H1 (cell line): ENCODE measurements around the gene SLC13A3. TPM values are rescaled to one million over a fixed set of nuclear protein-coding genes. Genes with fewer than 3 reads are reported as not detected.

Experiments
- CTCF ChIA-PET: fragments of 300-600 bp; sonication (Branson Sonifier 250); formaldehyde crosslinking; loops from one replicate; lab custom pipeline; 2021; ENCODE audit not compliant: partially characterized antibody; lab: Charles Lee
- POLR2A ChIA-PET: fragments of 300-600 bp; sonication (Branson Sonifier 250); formaldehyde crosslinking; loops from one replicate; lab custom pipeline; 2021; ENCODE audit warnings: inconsistent platforms; ENCODE audit not compliant: partially characterized antibody; lab: Charles Lee
- DNase-seq, 2 experiments: peaks; one replicate each; pipeline versions ENCODE4 v3.0.0 to v3.0.0-alpha.2; 2010 to 2022; ENCODE audit warnings: low spot score in 2 of 2, low read depth in 1 of 2, mixed read lengths in 1 of 2
- FAIRE-seq: peaks from 2 replicates; lab custom pipeline; 2011; peaks lifted over from hg19 to GRCh38; lab: Jason Lieb, UNC
- H2AFZ ChIP-seq: 2 replicates; pipeline ENCODE4 v1.8.1; 2012; ENCODE audit warnings: low read length, inconsistent platforms
- H2AK5ac ChIP-seq: 2 replicates; pipeline ENCODE4 v1.6.1; 2013; ENCODE audit warnings: low read depth, low read length
- H2BK120ac ChIP-seq: replicated peaks from 2 replicates; pipeline ENCODE3; 2013; ENCODE audit warnings: low read depth, low read length, inconsistent platforms
- H2BK12ac ChIP-seq: 2 replicates; pipeline ENCODE4 v1.6.1; 2013; ENCODE audit warnings: low read depth, low read length
- H2BK15ac ChIP-seq: 2 replicates; pipeline ENCODE4 v1.6.1; 2013; ENCODE audit warnings: low read length
- H2BK20ac ChIP-seq: 2 replicates; pipeline ENCODE4 v1.6.1; 2013; ENCODE audit warnings: low read length
- H2BK5ac ChIP-seq: 2 replicates; pipeline ENCODE4 v1.6.1; 2013; ENCODE audit warnings: low read depth, low read length
- H3K14ac ChIP-seq: 2 replicates; pipeline ENCODE4 v1.6.1; 2013; ENCODE audit warnings: inconsistent platforms; ENCODE audit not compliant: insufficient read length
- H3K18ac ChIP-seq: 2 replicates; pipeline ENCODE4 v1.6.1; 2013; ENCODE audit warnings: low read length; ENCODE audit errors: extremely low read depth
- H3K23ac ChIP-seq: 2 replicates; pipeline ENCODE4 v1.6.1; 2013; ENCODE audit warnings: inconsistent platforms; ENCODE audit not compliant: insufficient read length
- H3K23me2 ChIP-seq: 2 replicates; pipeline ENCODE4 v1.6.1; 2013; ENCODE audit warnings: low read depth, low read length
- H3K27ac ChIP-seq: 2 replicates; pipeline ENCODE4 v1.6.1; 2011; ENCODE audit warnings: low read depth, low read length, inconsistent platforms
- H3K27me3 ChIP-seq, 4 experiments: replicated peaks in 1 of 4; 1 replicate in 1 of 4; 2 replicates in 3 of 4; pipeline versions ENCODE4 v1.6.1 to v1.8.1; 2011 to 2013; ENCODE audit warnings: low read length in 3 of 4, mild to moderate bottlenecking in 3 of 4, inconsistent platforms in 2 of 4, mixed read lengths in 2 of 4, moderate library complexity in 1 of 4; ENCODE audit not compliant: control insufficient read depth in 3 of 4, insufficient read depth in 3 of 4; ENCODE audit errors: extremely low read depth in 1 of 4
- H3K36me3 ChIP-seq, 4 experiments: 2 replicates each; pipeline versions ENCODE4 v1.6.1 to v1.8.1; 2011 to 2013; ENCODE audit warnings: mild to moderate bottlenecking in 4 of 4, low read length in 3 of 4, moderate library complexity in 2 of 4, control low read depth in 1 of 4, inconsistent platforms in 1 of 4; ENCODE audit not compliant: insufficient read depth in 4 of 4, control insufficient read depth in 2 of 4
- H3K4ac ChIP-seq: replicated peaks from 2 replicates; pipeline ENCODE3; 2013; ENCODE audit warnings: low read length, low read depth, mixed read lengths, inconsistent platforms; ENCODE audit not compliant: insufficient read length
- H3K4me1 ChIP-seq, 4 experiments: replicated peaks in 1 of 4; 1 replicate in 1 of 4; 2 replicates in 3 of 4; pipeline versions ENCODE4 v1.6.1 to v1.8.1; 2011 to 2013; ENCODE audit warnings: low read length in 3 of 4, inconsistent platforms in 2 of 4, mixed read lengths in 1 of 4; ENCODE audit not compliant: insufficient read depth in 4 of 4, control insufficient read depth in 3 of 4
- H3K4me2 ChIP-seq, 2 experiments: 2 replicates each; pipeline versions ENCODE4 v1.6.1 to v1.8.1; 2011 to 2013; ENCODE audit warnings: low read depth in 2 of 2, low read length in 2 of 2, control low read depth in 1 of 2, inconsistent platforms in 1 of 2, mild to moderate bottlenecking in 1 of 2; ENCODE audit not compliant: insufficient read depth in 1 of 2
- H3K4me3 ChIP-seq, 4 experiments: fragments of 200-600, 300-600 bp in 1 of 4; sonication (generic), shearing (Covaris generic), sonication (Bioruptor Twin) in 1 of 4; 2 replicates each; pipeline versions ENCODE4 v1.5.1 to v1.8.1; 2011 to 2016; ENCODE audit warnings: low read length in 4 of 4, low read depth in 3 of 4, control low read depth in 2 of 4, inconsistent platforms in 2 of 4, mild to moderate bottlenecking in 2 of 4, mixed read lengths in 1 of 4, moderate library complexity in 1 of 4; ENCODE audit not compliant: insufficient read depth in 2 of 4; ENCODE audit errors: extremely low read depth in 1 of 4
- H3K56ac ChIP-seq: replicated peaks from 2 replicates; pipeline ENCODE3; 2013; ENCODE audit warnings: low read depth, mild to moderate bottlenecking, mixed read lengths, low read length, inconsistent platforms; ENCODE audit not compliant: insufficient read length
- H3K79me1 ChIP-seq: 2 replicates; pipeline ENCODE4 v1.6.1; 2013; ENCODE audit warnings: low read depth, low read length, control low read depth
- H3K79me2 ChIP-seq, 2 experiments: 2 replicates each; pipeline versions ENCODE4 v1.6.1 to v1.8.1; 2012 to 2013; ENCODE audit warnings: low read length in 2 of 2, mild to moderate bottlenecking in 2 of 2, inconsistent platforms in 1 of 2; ENCODE audit not compliant: insufficient read depth in 2 of 2, control insufficient read depth in 1 of 2
- H3K9ac ChIP-seq, 4 experiments: replicated peaks in 1 of 4; 1 replicate in 1 of 4; 2 replicates in 3 of 4; pipeline versions ENCODE4 v1.6.1 to v1.8.1; 2011 to 2013; ENCODE audit warnings: low read depth in 3 of 4, low read length in 3 of 4, control low read depth in 2 of 4, mild to moderate bottlenecking in 2 of 4, moderate library complexity in 2 of 4, inconsistent platforms in 1 of 4; ENCODE audit errors: extremely low read depth in 1 of 4
- H3K9me3 ChIP-seq, 2 experiments: 2 replicates each; pipeline versions ENCODE4 v1.6.1 to v1.8.1; 2012 to 2013; ENCODE audit warnings: mild to moderate bottlenecking in 2 of 2, moderate library complexity in 2 of 2, control low read depth in 1 of 2, inconsistent platforms in 1 of 2, low read depth in 1 of 2, low read length in 1 of 2, mixed read lengths in 1 of 2; ENCODE audit not compliant: insufficient read depth in 2 of 2
- H4K20me1 ChIP-seq, 2 experiments: replicated peaks in 1 of 2; 2 replicates each; pipeline versions ENCODE3 to v1.8.1; 2011 to 2013; ENCODE audit warnings: inconsistent platforms in 2 of 2, low read length in 2 of 2, mild to moderate bottlenecking in 1 of 2; ENCODE audit not compliant: insufficient read depth in 2 of 2, control insufficient read depth in 1 of 2
- H4K5ac ChIP-seq: 2 replicates; pipeline ENCODE4 v1.6.1; 2013; ENCODE audit warnings: low read length, low read depth, mixed read lengths, inconsistent platforms; ENCODE audit not compliant: insufficient read length
- H4K8ac ChIP-seq: 2 replicates; pipeline ENCODE4 v1.8.0; 2013; ENCODE audit warnings: mild to moderate bottlenecking, moderate library complexity, low read length, inconsistent platforms; ENCODE audit not compliant: insufficient read depth; ENCODE audit errors: extremely low read depth
- H4K91ac ChIP-seq: replicated peaks from 2 replicates; pipeline ENCODE3; 2013; ENCODE audit warnings: low read length, mixed read lengths, inconsistent platforms; ENCODE audit not compliant: insufficient read length
- BCL11A ChIP-seq, 2 experiments: IDR thresholded peaks; one replicate each; pipeline ENCODE4 v1.6.1; 2011; ENCODE audit warnings: low read depth in 2 of 2, low read length in 2 of 2, mild to moderate bottlenecking in 2 of 2
- CBX5 ChIP-seq: fragments of 300-800, 300-1000 bp; sonication (generic); IDR thresholded peaks from 2 replicates; pipeline ENCODE4 v1.7.1; 2016; ENCODE audit warnings: antibody characterized with exemption, low read length, low read depth
- HDAC2 ChIP-seq, 2 experiments: fragments of 300-600 bp in 1 of 2; sonication (generic) in 1 of 2; IDR thresholded peaks; 2 replicates each; pipeline ENCODE4 v1.6.1; 2011 to 2012; ENCODE audit warnings: low read depth in 2 of 2, low read length in 2 of 2, mild to moderate bottlenecking in 2 of 2, moderate library complexity in 2 of 2, borderline replicate concordance in 1 of 2, inconsistent platforms in 1 of 2
- HDAC6 ChIP-seq: IDR thresholded peaks from one replicate; pipeline ENCODE4 v1.7.1; 2012; ENCODE audit warnings: low read depth, mild to moderate bottlenecking, inconsistent platforms, low read length, moderate library complexity
- KDM5A ChIP-seq: fragments of 200-600 bp; IDR thresholded peaks from 2 replicates; pipeline ENCODE4 v1.7.1; 2012; ENCODE audit warnings: mild to moderate bottlenecking, low read length, inconsistent platforms, mixed read lengths
- NRF1 ChIP-seq: IDR thresholded peaks from 2 replicates; pipeline ENCODE4 v1.6.1; 2011; ENCODE audit warnings: mild to moderate bottlenecking, low read depth, low read length, improper control_type of control experiment
- POLR2A ChIP-seq, 2 experiments: IDR thresholded peaks; 1 replicate in 1 of 2; 2 replicates in 1 of 2; pipeline ENCODE4 v1.6.1; 2011; ENCODE audit warnings: low read depth in 2 of 2, low read length in 2 of 2, mild to moderate bottlenecking in 2 of 2; ENCODE audit errors: control extremely low read depth in 1 of 2
- POLR2AphosphoS5 ChIP-seq: IDR thresholded peaks from 2 replicates; pipeline ENCODE4 v1.6.1; 2011; ENCODE audit warnings: low read depth, low read length
- POU5F1 ChIP-seq: IDR thresholded peaks from 2 replicates; pipeline ENCODE4 v1.6.1; 2011; ENCODE audit warnings: low read depth, mild to moderate bottlenecking, low read length, moderate library complexity
- RBBP5 ChIP-seq: IDR thresholded peaks from 2 replicates; pipeline ENCODE4 v1.7.1; 2012; ENCODE audit warnings: low read depth, mild to moderate bottlenecking, inconsistent platforms, low read length, moderate library complexity, borderline replicate concordance
- SUZ12 ChIP-seq: fragments of 200-600 bp; sonication (generic); IDR thresholded peaks from 2 replicates; pipeline ENCODE4 v1.6.1; 2012; ENCODE audit warnings: mild to moderate bottlenecking, inconsistent platforms, low read length, moderate library complexity, mixed read lengths
- TAF1 ChIP-seq: IDR thresholded peaks from 2 replicates; pipeline ENCODE4 v1.6.1; 2011; ENCODE audit warnings: mild to moderate bottlenecking, low read depth, low read length
- YY1 ChIP-seq: IDR thresholded peaks from 2 replicates; pipeline ENCODE4 v1.6.1; 2011; ENCODE audit warnings: low read depth, mild to moderate bottlenecking, low read length
- ZNF274 ChIP-seq: IDR thresholded peaks from 2 replicates; pipeline ENCODE4 v1.7.0; 2012; ENCODE audit warnings: low read length, borderline replicate concordance; ENCODE audit errors: extremely low read depth
- WGBS, 2 experiments: shearing (Covaris generic) in 1 of 2; methylation state at CpG; one replicate each; pipeline versions ENCODE4 v1.1.6 to v1.1.7; 2013 to 2015; ENCODE audit warnings: low lambda C conversion rate in 2 of 2, mixed read lengths in 2 of 2, inconsistent platforms in 1 of 2, low coverage in 1 of 2, missing lambda C conversion rate in 1 of 2; ENCODE audit not compliant: insufficient replicate concordance in 2 of 2, insufficient coverage in 1 of 2, insufficient read length in 1 of 2; ENCODE audit errors: extremely low coverage in 1 of 2, missing lambda C conversion rate in 1 of 2; 5-methylcytosine and 5-hydroxymethylcytosine counted together
- polyA plus RNA-seq, 7 experiments: library from polyadenylated mRNA; depleted of rRNA in 3 of 7; stranded (reverse) in 5 of 7; unstranded in 2 of 7; fragments of >200 nt in 5 of 7; fragments of 200-250 nt in 2 of 7; gene quantifications; 1 replicate in 5 of 7; 2 replicates in 1 of 7; 4 replicates in 1 of 7; pipeline versions ENCODE4 v1.2.1 to v1.2.3, GENCODE V29; 2011 to 2013; ENCODE audit warnings: missing spikeins in 2 of 7, mixed read lengths in 2 of 7
- total RNA-seq: library from RNA; stranded (reverse); fragmentation: NEBNext Ultra II Directional; extraction: Animal tissue kit (Norgen Biotek cat#: 25700); gene quantifications from 2 replicates; pipeline ENCODE4 v1.2.1, GENCODE V29; 2021
- TF ChIP-seq, protein P1 (sequence below): IDR thresholded peaks from 2 replicates; pipeline ENCODE4 v1.6.1; 2012; ENCODE audit warnings: inconsistent platforms

SLC13A3 gene
- total and polyA plus RNA-seq, 2 of the 8 experiments (the other 6 are each of a cell fraction or from before 2014, with no cell fraction given) = 9.4 to 12.6 TPM

DNA sequence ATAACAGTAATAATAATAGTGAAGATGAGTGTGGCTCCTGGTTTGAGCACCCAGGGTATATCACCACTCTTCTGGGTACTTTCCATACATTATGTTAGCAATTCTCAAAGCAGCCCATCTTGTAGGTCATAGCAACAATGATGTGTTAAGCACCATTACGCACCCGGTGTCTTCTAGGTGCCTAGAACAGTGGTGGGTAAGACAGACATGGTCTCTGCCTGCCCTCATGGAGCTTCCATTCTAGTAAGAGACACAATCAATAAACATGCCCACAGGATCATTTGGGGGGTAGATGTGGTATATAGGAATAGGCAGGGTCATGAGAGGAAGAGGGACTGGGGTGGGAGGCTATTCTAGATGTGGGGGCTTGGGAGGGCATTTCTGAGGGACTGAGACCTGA lies 79.8 kb downstream of the SLC13A3 start:
- no peak overlapping the region for H3K27ac ChIP-seq
- no peak for FAIRE-seq
- CTCF ChIA-PET = interaction anchor here (0.9 to 4.5 kb wide), 3 partner anchors 10 to 72 kb away, joined by 4 to 41 read pairs (median 17); no protein-coding TSS in a partner anchor
- TF ChIP-seq TAF1 (no peak), SUZ12 (no peak), POU5F1 (no peak), POLR2AphosphoS5 (no peak), HDAC2 (IDR thresholded peaks at IDR 0.05; ENCODE audit: borderline replicate concordance in 1 of 2, low read depth in 2 of 2, low read length in 2 of 2) (no peak), NRF1 (no peak), RBBP5 (no peak), KDM5A (no peak), ZNF274 (no peak), POLR2A (IDR thresholded peaks at IDR 0.05; ENCODE audit: control extremely low read depth in 1 of 2, low read depth in 2 of 2, low read length in 2 of 2) (no peak), CBX5 (no peak), YY1 (no peak), HDAC6 (no peak), BCL11A (IDR thresholded peaks at IDR 0.05; ENCODE audit: low read depth in 2 of 2, low read length in 2 of 2) (no peak)
- TF ChIP-seq, protein P1, sequence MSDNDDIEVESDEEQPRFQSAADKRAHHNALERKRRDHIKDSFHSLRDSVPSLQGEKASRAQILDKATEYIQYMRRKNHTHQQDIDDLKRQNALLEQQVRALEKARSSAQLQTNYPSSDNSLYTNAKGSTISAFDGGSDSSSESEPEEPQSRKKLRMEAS = no peak

More for the DNA sequence above, 79.8 kb downstream of the SLC13A3 start:
- no peaks in the 10 kb centered on the region for H3K9me3 ChIP-seq
- H4K20me1 ChIP-seq = no peaks in the 10 kb centered on the region
- H4K91ac ChIP-seq = no peak overlapping the region
- DNase-seq = no peak
- H4K8ac ChIP-seq = no peak overlapping the region
- H3K79me2 ChIP-seq = no peaks in the 10 kb centered on the region
- H4K5ac ChIP-seq = no peak overlapping the region
- POLR2A ChIA-PET = interaction anchor here (1.2 kb wide), 1 partner anchor 14 kb away, joined by 4 read pairs; no protein-coding TSS in a partner anchor
- no peaks in the 10 kb centered on the region for H3K23me2 ChIP-seq
- H3K4me3 ChIP-seq = no peak overlapping the region
- WGBS, 2 experiments = 91% methylated on average over 2 of the region's 2 CpGs; no CpG with 5 or more reads in 1 of the 2 experiments
- no peak overlapping the region for H2BK5ac ChIP-seq
- H3K4me1 ChIP-seq = no peaks in the 10 kb centered on the region; a peak in 3 of 7 replicates
- H3K9ac ChIP-seq = no peak overlapping the region
- H2AK5ac ChIP-seq = no peak overlapping the region
- no peaks in the 10 kb centered on the region; a peak in 1 of 8 replicates for H3K36me3 ChIP-seq
- no peak overlapping the region for H2BK20ac ChIP-seq
- no peaks in the 10 kb centered on the region for H3K79me1 ChIP-seq
- no peaks in the 10 kb centered on the region for H3K27me3 ChIP-seq
- no peak overlapping the region for H3K23ac ChIP-seq
- H2BK120ac ChIP-seq = no peak overlapping the region
- H2BK15ac ChIP-seq = no peak overlapping the region
- H3K4ac ChIP-seq = no peak overlapping the region
- H2BK12ac ChIP-seq = no peak overlapping the region
- H3K4me2 ChIP-seq = no peak overlapping the region
- no peak overlapping the region for H2AFZ ChIP-seq
- no peak overlapping the region for H3K56ac ChIP-seq
- H3K14ac ChIP-seq = no peak overlapping the region
- no peak overlapping the region for H3K18ac ChIP-seq
